Subcutaneous abdominal adipose tissue (tissue), 5 donors: ENCODE results near the gene VPS18.

ENCODE experiments used
- H3K27ac ChIP-seq: one replicate; pipeline ENCODE4 v1.7.0; 2013; ENCODE audit warnings: low read depth, mild to moderate bottlenecking, inconsistent platforms, low read length, moderate library complexity
- H3K27me3 ChIP-seq, 5 donors: one replicate each; pipeline ENCODE4 v1.7.0; 2013; ENCODE audit warnings: low read length in 5 of 5, inconsistent platforms in 1 of 5; ENCODE audit not compliant: control insufficient read depth in 5 of 5, insufficient read depth in 4 of 5
- H3K36me3 ChIP-seq, 5 donors: one replicate each; pipeline ENCODE4 v1.7.0; 2013; ENCODE audit warnings: low read length in 5 of 5; ENCODE audit not compliant: control insufficient read depth in 5 of 5, insufficient read depth in 5 of 5
- H3K4me1 ChIP-seq, 5 donors: one replicate each; pipeline ENCODE4 v1.7.0; 2013; ENCODE audit warnings: low read length in 5 of 5, mild to moderate bottlenecking in 3 of 5, moderate library complexity in 1 of 5; ENCODE audit not compliant: control insufficient read depth in 5 of 5, insufficient read depth in 5 of 5
- H3K4me3 ChIP-seq, 5 donors: one replicate each; pipeline ENCODE4 v1.7.0; 2013; ENCODE audit warnings: low read length in 5 of 5, low read depth in 1 of 5
- H3K9ac ChIP-seq, 5 donors: one replicate each; pipeline ENCODE4 v1.7.0; 2013; ENCODE audit warnings: low read length in 5 of 5, mild to moderate bottlenecking in 4 of 5, moderate library complexity in 3 of 5
- H3K9me3 ChIP-seq, 5 donors: one replicate each; pipeline ENCODE4 v1.7.0; 2013; ENCODE audit warnings: low read length in 5 of 5; ENCODE audit not compliant: control insufficient read depth in 5 of 5
- donor health status: healthy.
- donor health status: healthy.
- donor health status: healthy.
- donor health status: healthy.
- donor health status: healthy.

The VPS18 gene

GRCh38 chr15:40878785-40879184 lies 15.5 kb upstream of the VPS18 start:
- H3K4me1 ChIP-seq: peaks cover 0 to 6% (median 5%) of the 10 kb centered on the region in 5 donors
- no peak overlapping the region for H3K9ac ChIP-seq
- H3K27ac ChIP-seq: no peak overlapping the region
- no peak overlapping the region for H3K4me3 ChIP-seq
- no peaks in the 10 kb centered on the region for H3K9me3 ChIP-seq
- peaks cover 0 to under 1% (median 0%) of the 10 kb centered on the region in 5 donors for H3K27me3 ChIP-seq
- H3K36me3 ChIP-seq: no peaks in the 10 kb centered on the region

GRCh38 chr15:40879609-40880008 lies 14.6 kb upstream of the VPS18 start:
- H3K4me1 ChIP-seq: no peaks in the 10 kb centered on the region

GRCh38 chr15:40881351-40881750 lies 12.9 kb upstream of the VPS18 start:
- H3K36me3 ChIP-seq: no peaks in the 10 kb centered on the region
- no peaks in the 10 kb centered on the region for H3K4me1 ChIP-seq
- H3K9ac ChIP-seq: no peak overlapping the region
- no peaks in the 10 kb centered on the region for H3K27me3 ChIP-seq
- H3K4me3 ChIP-seq: no peak overlapping the region
- no peak overlapping the region for H3K27ac ChIP-seq
- H3K9me3 ChIP-seq: no peaks in the 10 kb centered on the region

More at GRCh38 chr15:40879609-40880008, 14.6 kb upstream of the VPS18 start:
- Histone ChIP-seq H3K9ac (no peak overlapping the region), H3K27ac (no peak overlapping the region), H3K4me3 (no peak overlapping the region), H3K36me3 (no peaks in the 10 kb centered on the region), H3K9me3 (no peaks in the 10 kb centered on the region), H3K27me3 (no peaks in the 10 kb centered on the region)

- H3K9ac ChIP-seq: no peak overlapping the region
- no peaks in the 10 kb centered on the region for H3K36me3 ChIP-seq
- no peaks in the 10 kb centered on the region for H3K27me3 ChIP-seq
- H3K9me3 ChIP-seq: no peaks in the 10 kb centered on the region
- no peak overlapping the region for H3K4me3 ChIP-seq
- no peak overlapping the region for H3K27ac ChIP-seq
- H3K4me1 ChIP-seq: no peaks in the 10 kb centered on the region
Measured at GRCh38 chr15:40886586-40886985, 7.7 kb upstream of the VPS18 start.

GRCh38 chr15:40889112-40889511 lies 5.1 kb upstream of the VPS18 start:
- no peak overlapping the region for H3K9ac ChIP-seq
- no peak overlapping the region for H3K27ac ChIP-seq
- no peaks in the 10 kb centered on the region for H3K27me3 ChIP-seq
- no peaks in the 10 kb centered on the region for H3K9me3 ChIP-seq
- no peak overlapping the region for H3K4me3 ChIP-seq
- H3K4me1 ChIP-seq: peaks cover 2 to 8% (median 6%) of the 10 kb centered on the region in 5 donors
- no peaks in the 10 kb centered on the region for H3K36me3 ChIP-seq

GRCh38 chr15:40891138-40891537 lies 3.1 kb upstream of the VPS18 start:
- no peak overlapping the region for H3K4me3 ChIP-seq
- H3K27me3 ChIP-seq: no peaks in the 10 kb centered on the region
- no peaks in the 10 kb centered on the region for H3K9me3 ChIP-seq
- no peak overlapping the region for H3K27ac ChIP-seq
- no peak overlapping the region for H3K9ac ChIP-seq
- H3K36me3 ChIP-seq: peaks cover 0 to 5% (median 3%) of the 10 kb centered on the region in 5 donors
- H3K4me1 ChIP-seq: peaks cover 8 to 25% (median 21%) of the 10 kb centered on the region in 5 donors

- H3K4me1 ChIP-seq: peaks cover 8 to 26% (median 21%) of the 10 kb centered on the region in 5 donors
- no peaks in the 10 kb centered on the region for H3K27me3 ChIP-seq
- no peaks in the 10 kb centered on the region for H3K9me3 ChIP-seq
- H3K9ac ChIP-seq: no peak overlapping the region
- peaks cover 0 to 8% (median 4%) of the 10 kb centered on the region in 5 donors for H3K36me3 ChIP-seq
- H3K4me3 ChIP-seq: no peak overlapping the region
- H3K27ac ChIP-seq: no peak overlapping the region
Measured at GRCh38 chr15:40891810-40892446, 2.3 kb upstream of the VPS18 start.

GRCh38 chr15:40892447-40893012 lies 1.7 kb upstream of the VPS18 start:
- no peaks in the 10 kb centered on the region for H3K9me3 ChIP-seq
- no peaks in the 10 kb centered on the region for H3K27me3 ChIP-seq
- peaks cover 8 to 26% (median 21%) of the 10 kb centered on the region in 5 donors for H3K4me1 ChIP-seq
- peaks cover 0 to 9% (median 5%) of the 10 kb centered on the region in 5 donors for H3K36me3 ChIP-seq
- H3K4me3 ChIP-seq: no peak overlapping the region
- H3K9ac ChIP-seq: no peak overlapping the region
- no peak overlapping the region for H3K27ac ChIP-seq

GRCh38 chr15:40893019-40893670 lies 1.1 kb upstream of the VPS18 start:
- Histone ChIP-seq H3K9ac (peak overlapping the region in 2 of 5 donors; percentile 94), H3K36me3 (peaks cover 0 to 12% (median 7%) of the 10 kb centered on the region in 5 donors), H3K27ac (no peak overlapping the region), H3K27me3 (no peaks in the 10 kb centered on the region), H3K4me1 (peaks cover 8 to 26% (median 21%) of the 10 kb centered on the region in 5 donors), H3K9me3 (no peaks in the 10 kb centered on the region), H3K4me3 (peak overlapping the region in 3 of 5 donors; percentile 86 to 91 (median 89))
